HCT116 (cell line): Measurements from ENCODE around the gene PRSS33. TPM values are rescaled to one million over a fixed set of nuclear protein-coding genes. Genes with fewer than 3 reads are reported as not detected.

ENCODE experiments used
- ATAC-seq: fragments of 200-7000 bp; cut with Tn5 transposase; 2 replicates; pipeline ENCODE4 v1.9.1; 2020; ENCODE audit warnings: mild to moderate bottlenecking, moderate library complexity
- BruUV-seq: library from RNA; stranded (reverse); fragments of 400-500 nt; replicated peaks from 2 replicates; lab custom pipeline; 2021; lab: Mats Ljungman, UMichigan
- CTCF ChIA-PET: fragments of 300-600 bp; sonication (Branson Sonifier 250); formaldehyde crosslinking; loops from one replicate; lab custom pipeline; 2021; ENCODE audit warnings: antibody characterized with exemption; lab: Charles Lee
- POLR2A ChIA-PET: fragments of 300-600, 350-600 bp; sonication (Branson Sonifier 250); formaldehyde crosslinking; loops from one replicate; lab custom pipeline; 2021; ENCODE audit warnings: antibody characterized with exemption; lab: Charles Lee
- RAD21 ChIA-PET, 2 experiments: fragments of 300-600 bp; sonication (Branson Sonifier 250); formaldehyde crosslinking; loops; one replicate each; lab custom pipeline; 2023; ENCODE audit warnings: low total read pairs in 2 of 2; ENCODE audit not compliant: uncharacterized antibody in 2 of 2, unreplicated experiment in 2 of 2, low non-redundant PET in 1 of 2; lab: Charles Lee
- DNase-seq: peaks from one replicate; pipeline ENCODE4 v3.0.0-alpha.2; 2010; ENCODE audit warnings: low read depth, low spot score
- H2AFZ ChIP-seq: fragments of 200-600 bp; shearing (Covaris generic), sonication (generic); 2 replicates; pipeline ENCODE4 v1.6.1; 2017; ENCODE audit warnings: low read depth, mixed run types, mixed read lengths, antibody characterized with exemption, low read length; ENCODE audit not compliant: poor library complexity, severe bottlenecking
- H3K27ac ChIP-seq: 2 replicates; pipeline ENCODE4 v1.5.1; 2012; ENCODE audit warnings: low read depth, low read length
- H3K27me3 ChIP-seq: fragments of 200-600 bp; sonication (generic); 2 replicates; pipeline ENCODE4 v1.6.1; 2016; ENCODE audit warnings: mixed run types, low read length, mixed read lengths; ENCODE audit not compliant: insufficient read depth
- H3K36me3 ChIP-seq, 2 experiments: fragments of 200-500 bp in 1 of 2; fragments of 200-600 bp in 1 of 2; sonication (Bioruptor generic) in 1 of 2; sonication (generic) in 1 of 2; 2 replicates each; pipeline versions ENCODE4 v1.5.1 to v1.6.1; 2014 to 2016; ENCODE audit warnings: low read length in 2 of 2, inconsistent platforms in 1 of 2, mixed read lengths in 1 of 2, mixed run types in 1 of 2; ENCODE audit not compliant: insufficient read depth in 2 of 2, control insufficient read depth in 1 of 2
- H3K4me1 ChIP-seq, 2 experiments: fragments of 200-600 bp in 1 of 2; sonication (generic) in 1 of 2; 2 replicates each; pipeline versions ENCODE4 v1.5.1 to v1.6.1; 2012 to 2017; ENCODE audit warnings: low read length in 2 of 2, inconsistent platforms in 1 of 2, mild to moderate bottlenecking in 1 of 2, mixed read lengths in 1 of 2, mixed run types in 1 of 2, moderate library complexity in 1 of 2; ENCODE audit not compliant: insufficient read depth in 2 of 2, control insufficient read depth in 1 of 2
- H3K4me2 ChIP-seq: fragments of 200-600 bp; sonication (generic); 2 replicates; pipeline ENCODE4 v1.6.1; 2017; ENCODE audit warnings: mixed run types, low read length, mixed read lengths
- H3K4me3 ChIP-seq, 2 experiments: fragments of 200-600 bp in 1 of 2; sonication (generic) in 1 of 2; replicated peaks in 1 of 2; 2 replicates each; pipeline ENCODE4 v1.5.1; 2011 to 2016; ENCODE audit warnings: low read length in 2 of 2, control low read depth in 1 of 2, low read depth in 1 of 2, mild to moderate bottlenecking in 1 of 2, mixed read lengths in 1 of 2, mixed run types in 1 of 2
- H3K79me2 ChIP-seq: fragments of 200-600 bp; sonication (generic); 2 replicates; pipeline ENCODE4 v1.6.1; 2017; ENCODE audit warnings: mild to moderate bottlenecking, mixed run types, low read length, moderate library complexity, mixed read lengths; ENCODE audit not compliant: insufficient read depth
- H3K9ac ChIP-seq: fragments of 200-600 bp; sonication (generic); 2 replicates; pipeline ENCODE4 v1.6.1; 2016; ENCODE audit warnings: low read length, mixed read lengths
- H3K9me2 ChIP-seq: fragments of 200-600 bp; sonication (generic), shearing (Covaris generic); 2 replicates; pipeline ENCODE4 v1.6.1; 2017; ENCODE audit warnings: mixed run types, mild to moderate bottlenecking, moderate library complexity; ENCODE audit not compliant: insufficient read depth
- H3K9me3 ChIP-seq, 2 experiments: fragments of 200-500 bp in 1 of 2; fragments of 200-600 bp in 1 of 2; sonication (Bioruptor generic) in 1 of 2; sonication (generic) in 1 of 2; 2 replicates each; pipeline ENCODE4 v1.6.1; 2014 to 2017; ENCODE audit warnings: low read length in 2 of 2, mixed read lengths in 2 of 2, inconsistent platforms in 1 of 2, low read depth in 1 of 2, mild to moderate bottlenecking in 1 of 2, mixed run types in 1 of 2, moderate library complexity in 1 of 2; ENCODE audit not compliant: control insufficient read depth in 1 of 2, insufficient read depth in 1 of 2
- H4K20me1 ChIP-seq: fragments of 200-600 bp; sonication (generic), shearing (Covaris generic); 2 replicates; pipeline ENCODE4 v1.6.1; 2017; ENCODE audit warnings: mixed run types, mild to moderate bottlenecking, moderate library complexity; ENCODE audit not compliant: insufficient read depth
- CBX3 ChIP-seq: IDR thresholded peaks from 2 replicates; pipeline ENCODE4 v1.6.1; 2012; ENCODE audit warnings: low read depth
- ELF1 ChIP-seq: IDR thresholded peaks from 2 replicates; pipeline ENCODE4 v1.6.1; 2012; ENCODE audit warnings: low read depth, borderline replicate concordance
- EZH2 ChIP-seq: fragments of 200-600 bp; sonication (generic); IDR thresholded peaks from 2 replicates; pipeline ENCODE4 v1.6.1; 2017; ENCODE audit warnings: antibody characterized with exemption, mixed run types
- FOSL1 ChIP-seq: IDR thresholded peaks from 2 replicates; pipeline ENCODE4 v1.6.1; 2012; ENCODE audit warnings: low read depth
- MAX ChIP-seq: IDR thresholded peaks from 2 replicates; pipeline ENCODE4 v1.6.1; 2012
- POLR2A ChIP-seq: IDR thresholded peaks from 2 replicates; pipeline ENCODE4 v1.7.0; 2011; ENCODE audit warnings: borderline replicate concordance; ENCODE audit not compliant: insufficient read depth, insufficient read length; ENCODE audit errors: extremely low read depth
- RAD21 ChIP-seq: IDR thresholded peaks from 2 replicates; pipeline ENCODE4 v1.6.1; 2012; ENCODE audit warnings: low read depth, mild to moderate bottlenecking
- SIN3A ChIP-seq: IDR thresholded peaks from 2 replicates; pipeline ENCODE4 v1.6.1; 2012; ENCODE audit warnings: low read depth
- SP1 ChIP-seq: IDR thresholded peaks from 2 replicates; pipeline ENCODE4 v1.6.1; 2012; ENCODE audit warnings: low read depth
- TCF7L2 ChIP-seq: IDR thresholded peaks from 2 replicates; pipeline ENCODE4 v1.7.0; 2011; ENCODE audit warnings: borderline replicate concordance, inconsistent platforms; ENCODE audit not compliant: insufficient read depth, insufficient read length; ENCODE audit errors: extremely low read depth
- ZFX ChIP-seq: fragments of 450-650 bp; IDR thresholded peaks from 2 replicates; pipeline ENCODE4 v1.6.1; 2017
- ZNF274 ChIP-seq: fragments of 200-500 bp; sonication (Bioruptor generic); IDR thresholded peaks from 2 replicates; pipeline ENCODE4 v1.6.1; 2014; ENCODE audit warnings: mild to moderate bottlenecking, low read depth, low read length, inconsistent platforms
- intact Hi-C: fragments of 100-400 bp; cut with micrococcal nuclease; formaldehyde crosslinking; loops from 2 replicates; pipeline ENCODE4 v1.10.0; 2022
- total RNA-seq: library from RNA; stranded (reverse); gene quantifications from one replicate; pipeline ENCODE4 v1.2.1, GENCODE V29; 2021; ENCODE audit not compliant: unreplicated experiment

Gene PRSS33
- total RNA-seq, 1 experiment from 2014 or later = not detected

DNA sequence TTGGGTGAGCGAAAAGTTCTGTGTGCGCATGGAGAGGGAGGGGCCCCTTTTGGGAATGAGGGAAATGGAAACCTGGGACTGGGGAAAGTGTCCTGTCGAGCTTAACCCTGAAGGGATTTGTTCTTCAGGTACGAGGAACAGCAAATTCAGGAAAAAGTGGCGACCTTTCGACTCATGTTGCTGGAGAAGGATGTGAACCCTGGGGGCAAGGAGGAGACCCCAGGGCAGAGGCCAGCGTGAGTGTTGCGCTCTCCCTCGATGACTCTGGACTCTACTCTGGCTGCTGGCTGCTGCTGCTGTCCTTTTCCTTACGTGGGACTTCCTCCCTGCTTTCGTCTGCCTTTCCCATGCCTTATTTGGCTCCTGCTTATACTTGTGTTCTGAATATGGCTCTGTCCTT is 30.0 kb downstream of the PRSS33 start:
- no peaks in the 10 kb centered on the region for H3K27me3 ChIP-seq
- H4K20me1 ChIP-seq = peaks cover 48% of the 10 kb centered on the region; the same call in 1 of the 2 replicates
- no peak overlapping the region for H3K27ac ChIP-seq
- RAD21 ChIA-PET = no interaction called here
- no peak overlapping the region for H2AFZ ChIP-seq
- H3K9ac ChIP-seq = no peak overlapping the region
- peaks cover 9 to 15% of the 10 kb centered on the region in 2 experiments for H3K4me1 ChIP-seq
- TF ChIP-seq ZFX (no peak), POLR2A (no peak), ELF1 (no peak), SP1 (no peak), CBX3 (no peak), ZNF274 (no peak), TCF7L2 (no peak)
- ATAC-seq (no peak), DNase-seq (no peak)
- H3K79me2 ChIP-seq = peaks cover 95% of the 10 kb centered on the region
- H3K9me3 ChIP-seq = no peaks in the 10 kb centered on the region
- CTCF ChIA-PET = interaction anchor here (0.6 kb wide), 1 partner anchor 60 kb away, joined by 3 read pairs; the partner anchor contains the start of gene PRSS21
- peaks cover 60 to 80% of the 10 kb centered on the region in 2 experiments for H3K36me3 ChIP-seq
- H3K4me2 ChIP-seq = no peak overlapping the region
- no peaks in the 10 kb centered on the region for H3K9me2 ChIP-seq
- POLR2A ChIA-PET = no interaction called here
- intact Hi-C loops = no loop called here
- BruUV-seq = no TSS peak
- H3K4me3 ChIP-seq = no peak overlapping the region

DNA sequence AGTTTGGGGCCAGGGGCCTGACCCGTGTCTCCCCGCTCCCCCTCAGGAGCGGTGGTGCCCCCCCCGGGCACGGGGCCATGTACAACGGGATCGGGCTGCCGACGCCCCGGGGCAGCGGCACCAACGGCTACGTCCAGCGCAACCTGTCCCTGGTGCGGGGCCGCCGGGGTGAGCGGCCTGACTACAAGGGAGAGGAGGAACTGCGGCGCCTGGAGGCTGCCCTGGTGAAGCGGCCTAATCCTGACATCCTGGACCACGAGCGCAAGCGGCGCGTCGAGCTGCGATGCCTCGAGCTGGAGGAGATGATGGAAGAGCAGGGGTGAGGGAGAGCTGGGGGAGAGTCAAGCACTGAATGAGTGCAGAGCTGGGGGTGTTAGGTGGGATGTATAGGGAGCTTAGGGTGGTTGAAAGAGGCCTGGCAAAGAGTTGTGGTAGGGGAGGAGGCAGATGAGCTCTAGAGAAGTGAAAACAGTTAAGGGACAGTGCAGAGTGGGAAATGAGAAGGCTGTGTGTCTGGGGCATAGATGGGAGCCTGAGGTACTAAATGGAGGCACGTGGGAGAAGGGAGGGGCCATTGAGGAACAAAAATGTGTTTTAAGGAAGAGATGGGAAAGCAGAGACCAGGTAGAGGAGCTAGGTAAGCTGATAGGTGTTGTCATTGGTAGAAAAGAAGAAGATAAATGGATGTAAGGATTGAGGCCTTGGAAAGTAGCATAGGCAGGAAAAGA is 30.9 kb downstream of the PRSS33 start:
- peaks cover 91% of the 10 kb centered on the region for H3K79me2 ChIP-seq
- no peaks in the 10 kb centered on the region for H3K9me2 ChIP-seq
- ChIA-PET CTCF (no interaction called here), POLR2A (no interaction called here), RAD21 (no interaction called here)
- no peaks in the 10 kb centered on the region for H3K9me3 ChIP-seq
- intact Hi-C loops = no loop called here
- peaks cover 9 to 21% of the 10 kb centered on the region in 2 experiments for H3K4me1 ChIP-seq
- peaks cover 52 to 71% of the 10 kb centered on the region in 2 experiments for H3K36me3 ChIP-seq
- peak overlapping the region; percentile 14; the same call in 1 of the 2 replicates for H3K27ac ChIP-seq
- TF ChIP-seq ZFX = no peak
- TF ChIP-seq RAD21 = no peak
- no peak for TF ChIP-seq FOSL1
- TF ChIP-seq MAX = no peak
- 0 out of 2 replicates have a peak, but pooled peaks have one; percentile 33 for TF ChIP-seq SIN3A
- TF ChIP-seq EZH2 = no peak
- H3K27me3 ChIP-seq = no peaks in the 10 kb centered on the region
- no peak overlapping the region for H3K4me2 ChIP-seq
- BruUV-seq = no TSS peak
- no peak overlapping the region for H3K9ac ChIP-seq
- ATAC-seq = no peak
- no peak for DNase-seq
- H3K4me3 ChIP-seq = no peak overlapping the region
- H2AFZ ChIP-seq = no peak overlapping the region
- H4K20me1 ChIP-seq = peaks cover 48% of the 10 kb centered on the region; the same call in 1 of the 2 replicates
